RWPE1 (cell line): ENCODE data around the gene DFFB.

Source experiments
- CTCF ChIA-PET: fragments of 350-600 bp; sonication (Branson Sonifier 250); formaldehyde crosslinking; extraction: SDS; loops from one replicate; lab custom pipeline; 2021; lab: Yijun Ruan, JAX
- POLR2A ChIA-PET: fragments of 400-600 bp; formaldehyde crosslinking; extraction: SDS; loops from one replicate; lab custom pipeline; 2020; ENCODE audit warnings: antibody characterized with exemption; ENCODE audit not compliant: low non-redundant PET; lab: Yijun Ruan, JAX
- DNase-seq: peaks from one replicate; pipeline ENCODE4 v3.0.0; 2012; ENCODE audit warnings: low spot score
- H3K27ac ChIP-seq: fragments of 450-650 bp; 2 replicates; pipeline ENCODE4 v1.5.1; 2017
- TF ChIP-seq, protein P1 (sequence below): fragments of 450-650 bp; conservative IDR thresholded peaks from 2 replicates; pipeline ENCODE4 v1.5.1; 2017; ENCODE audit warnings: low read depth, mild to moderate bottlenecking

Gene DFFB

DNA sequence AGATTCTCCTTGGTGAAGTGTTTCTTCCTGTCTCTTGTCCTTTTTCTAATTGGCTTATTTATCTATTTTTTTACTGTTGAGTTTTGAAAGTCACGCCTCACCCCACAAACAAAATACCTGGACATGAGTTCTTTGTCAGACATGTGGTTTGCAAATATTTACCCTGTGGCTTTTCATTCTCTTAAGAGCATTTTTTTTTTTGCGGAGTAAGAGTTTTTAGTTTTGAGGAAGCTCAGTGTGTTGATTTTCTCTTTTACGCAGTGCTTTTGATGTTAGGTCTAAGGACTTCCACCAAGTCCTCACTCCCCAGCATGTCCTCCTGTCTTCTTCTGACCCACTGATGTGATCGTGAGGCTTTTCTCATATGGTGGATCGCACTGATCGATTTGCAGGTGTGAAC, 7.6 kb downstream of the DFFB start:
- no peak overlapping the region for H3K27ac ChIP-seq
- ChIA-PET CTCF (no interaction called here), POLR2A (no interaction called here)
- DNase-seq, result no peak
- TF ChIP-seq, protein P1, sequence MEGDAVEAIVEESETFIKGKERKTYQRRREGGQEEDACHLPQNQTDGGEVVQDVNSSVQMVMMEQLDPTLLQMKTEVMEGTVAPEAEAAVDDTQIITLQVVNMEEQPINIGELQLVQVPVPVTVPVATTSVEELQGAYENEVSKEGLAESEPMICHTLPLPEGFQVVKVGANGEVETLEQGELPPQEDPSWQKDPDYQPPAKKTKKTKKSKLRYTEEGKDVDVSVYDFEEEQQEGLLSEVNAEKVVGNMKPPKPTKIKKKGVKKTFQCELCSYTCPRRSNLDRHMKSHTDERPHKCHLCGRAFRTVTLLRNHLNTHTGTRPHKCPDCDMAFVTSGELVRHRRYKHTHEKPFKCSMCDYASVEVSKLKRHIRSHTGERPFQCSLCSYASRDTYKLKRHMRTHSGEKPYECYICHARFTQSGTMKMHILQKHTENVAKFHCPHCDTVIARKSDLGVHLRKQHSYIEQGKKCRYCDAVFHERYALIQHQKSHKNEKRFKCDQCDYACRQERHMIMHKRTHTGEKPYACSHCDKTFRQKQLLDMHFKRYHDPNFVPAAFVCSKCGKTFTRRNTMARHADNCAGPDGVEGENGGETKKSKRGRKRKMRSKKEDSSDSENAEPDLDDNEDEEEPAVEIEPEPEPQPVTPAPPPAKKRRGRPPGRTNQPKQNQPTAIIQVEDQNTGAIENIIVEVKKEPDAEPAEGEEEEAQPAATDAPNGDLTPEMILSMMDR, result no peak

DNA sequence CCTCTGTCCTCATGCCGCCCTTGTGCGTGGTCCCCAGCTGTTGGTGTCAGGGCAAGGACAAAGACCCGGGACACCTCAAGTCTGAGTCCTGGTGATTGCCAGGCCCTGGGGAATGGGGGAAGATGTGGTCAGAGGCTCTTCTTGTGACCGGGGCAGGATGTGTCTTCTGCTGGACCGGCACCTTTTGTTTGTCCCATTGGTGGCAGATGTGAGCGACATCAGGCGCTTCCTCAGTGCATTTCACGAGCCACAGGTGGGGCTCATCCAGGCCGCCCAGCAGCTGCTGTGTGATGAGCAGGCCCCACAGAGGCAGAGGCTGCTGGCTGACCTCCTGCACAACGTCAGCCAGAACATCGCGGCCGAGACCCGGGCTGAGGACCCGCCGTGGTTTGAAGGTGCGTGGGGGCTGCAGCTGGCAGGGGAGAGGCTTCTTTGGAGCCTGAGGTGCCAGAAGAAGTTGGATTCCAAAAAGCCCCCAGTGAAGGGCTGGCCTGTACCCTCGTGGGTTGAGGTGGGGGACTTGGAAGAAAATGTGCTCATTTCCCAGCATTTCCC, 8.4 kb downstream of the DFFB start:
- H3K27ac ChIP-seq, result no peak overlapping the region
- no peak for DNase-seq
- ChIA-PET POLR2A (no interaction called here), CTCF (no interaction called here)
- TF ChIP-seq, protein P1, result no peak

GRCh38 chr1:3868464-3869006, 11.3 kb downstream of the DFFB start:
- no peak for DNase-seq
- ChIA-PET CTCF (interaction anchor here (1.0 kb wide), 1 partner anchor 11 kb away, joined by 3 read pairs; the partner anchor contains the start of genes CEP104 and DFFB), POLR2A (no interaction called here)
- TF ChIP-seq, protein P1, result no peak
- H3K27ac ChIP-seq, result no peak overlapping the region; the same call in 1 of the 2 replicates

GRCh38 chr1:3869751-3870301, 12.6 kb downstream of the DFFB start:
- TF ChIP-seq, protein P1, result no peak
- CTCF ChIA-PET, result interaction anchor here (0.6 to 1.0 kb wide), 2 partner anchors 12 to 197 kb away, joined by 3 read pairs; partner anchors contain the start of genes CEP104 and DFFB
- no peak for DNase-seq
- no peak overlapping the region for H3K27ac ChIP-seq
- POLR2A ChIA-PET, result no interaction called here

GRCh38 chr1:3871451-3871805, 14.2 kb downstream of the DFFB start:
- POLR2A ChIA-PET, result no interaction called here
- H3K27ac ChIP-seq, result no peak overlapping the region
- CTCF ChIA-PET, result no interaction called here
- no peak for DNase-seq
- TF ChIP-seq, protein P1, result no peak

- TF ChIP-seq, protein P1, result no peak
- no peak for DNase-seq
- H3K27ac ChIP-seq, result no peak overlapping the region
- CTCF ChIA-PET, result interaction anchor here (0.6 kb wide), 2 partner anchors 22 to 171 kb away, joined by 5 to 6 read pairs; no protein-coding TSS in a partner anchor
- POLR2A ChIA-PET, result no interaction called here
These were observed 15.3 kb downstream of the DFFB start for GRCh38 chr1:3872546-3872945.
